Naive thymus-derived CD8-positive, alpha-beta T cell (primary cell): ENCODE data around the gene FAM53B. TPM values are rescaled to one million over a fixed set of nuclear protein-coding genes. Genes with fewer than 3 reads are reported as not detected.
"Not testable (repeated sequence)": the region's sequence is repeated elsewhere in the genome, so short reads cannot be mapped to it uniquely, and the experiment has no call there.

ENCODE experiments used
- ATAC-seq, 2 donors: fragments of 150-1000 bp; cut with Tn5 transposase in 1 of 2; sonication (Bioruptor Pico), chemical (Tn5 transposase) in 1 of 2; 1 replicate in 1 of 2; 2 replicates in 1 of 2; pipeline ENCODE4 v1.10.0; 2021; ENCODE audit warnings: mild to moderate bottlenecking in 2 of 2, moderate library complexity in 2 of 2
- POLR2A ChIA-PET: fragments of 350-600 bp; sonication (Branson Sonifier 250); formaldehyde crosslinking; loops from one replicate; lab custom pipeline; 2021; ENCODE audit warnings: antibody characterized with exemption; lab: Charles Lee
- DNase-seq, 10 donors: peaks; one replicate each; pipeline versions ENCODE4 v3.0.0 to v3.0.0-alpha.2; 2020 to 2022
- H3K27ac Mint-ChIP-seq, 10 donors: one replicate each; pipeline ENCODE4 v1.8.0; 2020 to 2022; ENCODE audit warnings: mild to moderate bottlenecking in 10 of 10, mixed read lengths in 10 of 10, moderate library complexity in 4 of 10, inconsistent platforms in 1 of 10
- H3K27me3 Mint-ChIP-seq, 5 donors: one replicate each; pipeline ENCODE4 v1.8.0; 2021 to 2022; ENCODE audit warnings: mixed read lengths in 5 of 5
- H3K36me3 Mint-ChIP-seq, 3 donors: one replicate each; pipeline ENCODE4 v1.8.0; 2020 to 2022; ENCODE audit warnings: mixed read lengths in 3 of 3, mild to moderate bottlenecking in 2 of 3, inconsistent platforms in 1 of 3
- H3K4me1 Mint-ChIP-seq, 4 donors: one replicate each; pipeline ENCODE4 v1.8.0; 2021 to 2022; ENCODE audit warnings: mixed read lengths in 4 of 4
- H3K4me3 Mint-ChIP-seq, 10 donors: one replicate each; pipeline ENCODE4 v1.8.0; 2020 to 2022; ENCODE audit warnings: mild to moderate bottlenecking in 10 of 10, mixed read lengths in 10 of 10, moderate library complexity in 6 of 10, inconsistent platforms in 1 of 10
- H3K9me3 Mint-ChIP-seq, 9 donors: one replicate each; pipeline ENCODE4 v1.8.0; 2020 to 2022; ENCODE audit warnings: mixed read lengths in 9 of 9, mild to moderate bottlenecking in 3 of 9, inconsistent platforms in 1 of 9, moderate library complexity in 1 of 9
- polyA plus RNA-seq, 3 donors: library from polyadenylated mRNA; unstranded; fragments of 300-500 nt; fragmentation: Illumina TruSeq; gene quantifications; one replicate each; pipeline ENCODE4 v1.2.3, GENCODE V29; 2021
- total RNA-seq, 8 experiments: library from RNA in 2 of 8; stranded (reverse) in 2 of 8; gene quantifications; one replicate each; pipeline ENCODE4 v1.2.3 and lab custom pipeline; 2021 to 2026

FAM53B gene
- total and polyA plus RNA-seq, 5 experiments from 2014 or later = 2.4 to 23.2 (median 15.1) TPM

- Mint-ChIP-seq H3K9me3 (peaks cover 0 to 2% (median 0%) of the 10 kb centered on the region in 9 donors), H3K27ac (no peak overlapping the region), H3K27me3 (no peaks in the 10 kb centered on the region), H3K4me3 (no peak overlapping the region), H3K36me3 (peaks cover 0 to 14% (median 2%) of the 10 kb centered on the region in 3 donors), H3K4me1 (peaks cover 4 to 27% (median 7%) of the 10 kb centered on the region in 4 donors)
- POLR2A ChIA-PET = interaction anchor here (1.2 kb wide), 1 partner anchor 10 kb away, joined by 3 read pairs; no protein-coding TSS in a partner anchor
- ATAC-seq (no peak), DNase-seq (peak in 1 of 10 donors; percentile 38)
Measured at GRCh38 chr10:124593431-124593985, 150.7 kb downstream of the FAM53B start.

- POLR2A ChIA-PET = no interaction called here
- H3K27ac Mint-ChIP-seq = no peak overlapping the region
- DNase-seq = peak in 1 of 10 donors; percentile 46
- H3K4me1 Mint-ChIP-seq = peaks cover 2 to 30% (median 7%) of the 10 kb centered on the region in 4 donors
- no peak overlapping the region for H3K4me3 Mint-ChIP-seq
- peaks cover 0 to 14% (median 2%) of the 10 kb centered on the region in 3 donors for H3K36me3 Mint-ChIP-seq
- H3K9me3 Mint-ChIP-seq = peaks cover 0 to 2% (median 0%) of the 10 kb centered on the region in 9 donors
- no peaks in the 10 kb centered on the region for H3K27me3 Mint-ChIP-seq
- ATAC-seq = no peak
Measured at GRCh38 chr10:124592736-124593430, 151.3 kb downstream of the FAM53B start.

GRCh38 chr10:124592101-124592500, 152.1 kb downstream of the FAM53B start:
- Mint-ChIP-seq H3K27me3 (no peaks in the 10 kb centered on the region), H3K9me3 (peaks cover 0 to 2% (median 0%) of the 10 kb centered on the region in 9 donors), H3K27ac (no peak overlapping the region), H3K4me3 (no peak overlapping the region), H3K36me3 (peaks cover 0 to 14% (median 2%) of the 10 kb centered on the region in 3 donors), H3K4me1 (peaks cover 2 to 30% (median 7%) of the 10 kb centered on the region in 4 donors)
- POLR2A ChIA-PET = no interaction called here
- ATAC-seq = no peak
- DNase-seq = peak in 1 of 10 donors; percentile 30

- Mint-ChIP-seq H3K9me3 (peaks cover 0 to 2% (median 0%) of the 10 kb centered on the region in 9 donors), H3K27me3 (no peaks in the 10 kb centered on the region), H3K4me3 (no peak overlapping the region), H3K27ac (peak overlapping the region in 1 of 10 donors; percentile 19), H3K4me1 (peaks cover 2 to 33% (median 7%) of the 10 kb centered on the region in 4 donors), H3K36me3 (peaks cover 0 to 14% (median 3%) of the 10 kb centered on the region in 3 donors)
- ATAC-seq (no peak), DNase-seq (no peak)
- POLR2A ChIA-PET = no interaction called here
Measured at GRCh38 chr10:124591123-124591495, 153.1 kb downstream of the FAM53B start.

GRCh38 chr10:124590216-124591122, 153.7 kb downstream of the FAM53B start:
- Mint-ChIP-seq H3K36me3 (peaks cover 0 to 13% (median 3%) of the 10 kb centered on the region in 3 donors), H3K27ac (peak overlapping the region in 1 of 10 donors; percentile 71), H3K9me3 (peaks cover 0 to 2% (median 0%) of the 10 kb centered on the region in 9 donors), H3K4me1 (peaks cover 1 to 28% (median 4%) of the 10 kb centered on the region in 4 donors), H3K27me3 (no peaks in the 10 kb centered on the region), H3K4me3 (no peak overlapping the region)
- DNase-seq (peak in 1 of 10 donors; percentile 38), ATAC-seq (no peak)
- POLR2A ChIA-PET = no interaction called here

- POLR2A ChIA-PET = no interaction called here
- no peak overlapping the region for H3K27ac Mint-ChIP-seq
- peaks cover 0 to 13% (median 3%) of the 10 kb centered on the region in 3 donors for H3K36me3 Mint-ChIP-seq
- peaks cover 0 to 27% (median 3%) of the 10 kb centered on the region in 4 donors for H3K4me1 Mint-ChIP-seq
- DNase-seq = peak in 1 of 10 donors; percentile 58
- H3K27me3 Mint-ChIP-seq = no peaks in the 10 kb centered on the region
- no peak for ATAC-seq
- peaks cover 0 to 2% (median 0%) of the 10 kb centered on the region in 9 donors for H3K9me3 Mint-ChIP-seq
- H3K4me3 Mint-ChIP-seq = no peak overlapping the region
Measured at GRCh38 chr10:124589491-124590041, 154.6 kb downstream of the FAM53B start.

- peak in 1 of 10 donors; percentile 50 for DNase-seq
- no peaks in the 10 kb centered on the region for H3K27me3 Mint-ChIP-seq
Measured at GRCh38 chr10:124588736-124589490, 155.3 kb downstream of the FAM53B start.

GRCh38 chr10:124588341-124588735, 155.8 kb downstream of the FAM53B start:
- not testable (repeated sequence) for H3K27ac Mint-ChIP-seq, DNase-seq, ATAC-seq, H3K9me3 Mint-ChIP-seq, H3K27me3 Mint-ChIP-seq, H3K4me3 Mint-ChIP-seq
- POLR2A ChIA-PET = interaction anchor here (0.7 kb wide), 1 partner anchor 96 kb away, joined by 8 read pairs; no protein-coding TSS in a partner anchor
- H3K4me1 Mint-ChIP-seq = peaks cover 0 to 25% (median 1%) of the 10 kb centered on the region in 4 donors
- peaks cover 0 to 16% (median 4%) of the 10 kb centered on the region in 3 donors for H3K36me3 Mint-ChIP-seq

More at GRCh38 chr10:124588736-124589490, 155.3 kb downstream of the FAM53B start:
- Mint-ChIP-seq H3K4me3 (no peak overlapping the region), H3K36me3 (peaks cover 0 to 13% (median 3%) of the 10 kb centered on the region in 3 donors), H3K27ac (no peak overlapping the region), H3K4me1 (peaks cover 0 to 25% (median 2%) of the 10 kb centered on the region in 4 donors), H3K9me3 (peaks cover 0 to 2% (median 0%) of the 10 kb centered on the region in 9 donors)
- no peak for ATAC-seq
- POLR2A ChIA-PET = no interaction called here

GRCh38 chr10:124587811-124588211, 156.4 kb downstream of the FAM53B start:
- Mint-ChIP-seq H3K36me3 (peaks cover 0 to 18% (median 7%) of the 10 kb centered on the region in 3 donors), H3K4me1 (peaks cover 0 to 26% (median 1%) of the 10 kb centered on the region in 4 donors), H3K4me3 (no peak overlapping the region), H3K27ac (no peak overlapping the region), H3K27me3 (no peaks in the 10 kb centered on the region), H3K9me3 (peaks cover 0 to 2% (median 0%) of the 10 kb centered on the region in 9 donors)
- POLR2A ChIA-PET = interaction anchor here (0.7 kb wide), 1 partner anchor 96 kb away, joined by 8 read pairs; no protein-coding TSS in a partner anchor
- DNase-seq (peak in 1 of 10 donors; percentile 37), ATAC-seq (no peak)

GRCh38 chr10:124586142-124586541, 158.0 kb downstream of the FAM53B start:
- H3K9me3 Mint-ChIP-seq = peaks cover 0 to 3% (median 0%) of the 10 kb centered on the region in 9 donors
- peak overlapping the region in 2 of 10 donors; percentile 14 to 40 for H3K27ac Mint-ChIP-seq
- H3K4me1 Mint-ChIP-seq = peaks cover 0 to 23% (median 0%) of the 10 kb centered on the region in 4 donors
- no peaks in the 10 kb centered on the region for H3K27me3 Mint-ChIP-seq
- DNase-seq (no peak), ATAC-seq (no peak)
- no peak overlapping the region for H3K4me3 Mint-ChIP-seq
- POLR2A ChIA-PET = no interaction called here
- peaks cover 3 to 15% (median 5%) of the 10 kb centered on the region in 3 donors for H3K36me3 Mint-ChIP-seq

- ATAC-seq (no peak), DNase-seq (no peak)
- Mint-ChIP-seq H3K27ac (peak overlapping the region in 1 of 10 donors; percentile 34), H3K27me3 (no peaks in the 10 kb centered on the region), H3K9me3 (peaks cover 0 to 15% (median 7%) of the 10 kb centered on the region in 9 donors), H3K36me3 (peaks cover 6 to 25% (median 9%) of the 10 kb centered on the region in 3 donors), H3K4me3 (no peak overlapping the region), H3K4me1 (peaks cover 0 to 6% (median 3%) of the 10 kb centered on the region in 4 donors)
- POLR2A ChIA-PET = no interaction called here
Measured at GRCh38 chr10:124579011-124579399, 165.2 kb downstream of the FAM53B start.
